DND-41 (cell line): ENCODE measurements around the gene GPD1.

ENCODE experiments used
- CTCF ChIP-seq: IDR thresholded peaks from 2 replicates; pipeline ENCODE4 v1.5.1; 2012; ENCODE audit warnings: borderline replicate concordance, low read length, moderate library complexity, mild to moderate bottlenecking; ENCODE audit not compliant: poor library complexity, severe bottlenecking; ENCODE audit errors: extremely low read depth
- EZH2 ChIP-seq: IDR thresholded peaks from 3 replicates; pipeline ENCODE4 v1.6.1; 2012; ENCODE audit warnings: borderline replicate concordance, low read depth, mild to moderate bottlenecking, moderate library complexity, low read length, inconsistent platforms; ENCODE audit not compliant: severe bottlenecking

GRCh38 chr12:50077099-50077498, 26.7 kb upstream of the GPD1 start:
- no peak for TF ChIP-seq CTCF
- no peak for TF ChIP-seq EZH2
